COLO829 (cell line): ENCODE results near the gene C16orf96.

Source experiments
- DNase-seq: peaks from one replicate; pipeline ENCODE4 v3.0.0; 2012; ENCODE audit warnings: low spot score

The C16orf96 gene

DNA sequence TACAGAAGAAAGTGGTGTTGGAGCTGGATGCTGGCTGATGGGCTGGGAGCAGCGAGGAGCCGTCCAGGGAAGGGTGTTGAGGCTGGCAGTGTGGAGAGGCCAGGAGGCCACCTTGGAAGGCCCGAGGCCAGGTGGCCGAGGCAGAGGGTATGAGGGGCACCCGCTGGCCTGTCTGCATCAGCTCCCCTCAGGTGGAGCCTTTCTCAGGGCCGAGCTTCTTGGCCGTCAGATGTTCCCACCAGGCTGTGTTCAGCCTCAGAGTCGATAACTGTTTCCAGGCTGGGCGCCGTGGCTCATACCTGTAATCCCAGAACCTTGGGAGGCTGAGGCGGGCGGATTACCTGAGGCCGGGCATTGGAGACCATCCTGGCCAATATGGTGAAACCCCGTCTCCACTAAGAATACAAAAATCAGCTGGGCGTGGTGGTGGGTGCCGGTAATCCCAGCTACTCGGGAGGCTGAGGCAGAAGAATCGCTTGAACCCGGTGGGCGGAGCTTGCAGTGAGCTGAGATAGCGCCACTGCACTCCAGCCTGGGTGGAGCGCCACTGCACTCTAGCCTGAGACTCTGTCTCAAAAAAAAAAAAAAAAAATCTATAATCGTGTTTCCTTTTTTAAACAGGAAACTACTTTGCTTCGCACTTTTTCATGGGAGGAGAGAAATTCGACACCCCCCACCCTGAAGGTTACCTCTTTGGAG, 93.8 kb downstream of the C16orf96 start:
- no peak for DNase-seq
